Common myeloid progenitor, CD34-positive (primary cell): Measurements from ENCODE around the gene LRP4.
A peak's percentile ranks its signal among the peaks of the same experiment; 100 is the strongest.

Experiments used
- CTCF ChIA-PET: fragments of 350-600 bp; sonication (Branson Sonifier 250); formaldehyde crosslinking; loops from one replicate; lab custom pipeline; 2021; ENCODE audit warnings: antibody characterized with exemption; lab: Charles Lee
- POLR2A ChIA-PET: fragments of 350-600 bp; sonication (Branson Sonifier 250); formaldehyde crosslinking; loops from one replicate; lab custom pipeline; 2021; ENCODE audit warnings: antibody characterized with exemption; lab: Charles Lee
- DNase-seq, 3 donors: peaks; one replicate each; pipeline versions ENCODE4 v3.0.0 to v3.0.0-alpha.2; 2013
- H3K27ac ChIP-seq, 2 experiments: 1 replicate in 1 of 2; 2 replicates in 1 of 2; pipeline ENCODE4 v1.7.0; 2013; ENCODE audit warnings: inconsistent platforms in 2 of 2, low read length in 2 of 2, mild to moderate bottlenecking in 2 of 2, low read depth in 1 of 2, moderate library complexity in 1 of 2; ENCODE audit not compliant: severe bottlenecking in 2 of 2, insufficient read depth in 1 of 2, poor library complexity in 1 of 2
- H3K27me3 ChIP-seq, 5 experiments: replicated peaks in 2 of 5; 1 replicate in 3 of 5; 2 replicates in 2 of 5; pipeline versions ENCODE4 v1.6.1 to v1.7.0; 2013; ENCODE audit warnings: low read length in 4 of 5, mild to moderate bottlenecking in 2 of 5, moderate library complexity in 2 of 5, inconsistent platforms in 1 of 5; ENCODE audit not compliant: insufficient read depth in 5 of 5, control insufficient read depth in 4 of 5
- H3K36me3 ChIP-seq, 4 experiments: 1 replicate in 2 of 4; 2 replicates in 2 of 4; pipeline versions ENCODE4 v1.6.1 to v1.7.0; 2013; ENCODE audit warnings: low read length in 3 of 4, control low read depth in 1 of 4, mild to moderate bottlenecking in 1 of 4; ENCODE audit not compliant: control insufficient read depth in 4 of 4, insufficient read depth in 4 of 4
- H3K4me1 ChIP-seq, 4 experiments: 1 replicate in 3 of 4; 2 replicates in 1 of 4; pipeline versions ENCODE4 v1.6.1 to v1.7.1; 2013; ENCODE audit warnings: low read length in 3 of 4, mild to moderate bottlenecking in 3 of 4, control low read depth in 1 of 4, inconsistent platforms in 1 of 4, moderate library complexity in 1 of 4; ENCODE audit not compliant: control insufficient read depth in 4 of 4, insufficient read depth in 4 of 4; ENCODE audit errors: control extremely low read depth in 1 of 4
- H3K4me3 ChIP-seq, 7 experiments: 1 replicate in 4 of 7; 2 replicates in 3 of 7; pipeline versions ENCODE4 v1.5.1 to v1.7.0; 2013; ENCODE audit warnings: mild to moderate bottlenecking in 7 of 7, low read length in 6 of 7, moderate library complexity in 6 of 7, inconsistent platforms in 2 of 7, low read depth in 2 of 7, control low read depth in 1 of 7; ENCODE audit not compliant: insufficient read depth in 4 of 7, control insufficient read depth in 1 of 7; ENCODE audit errors: extremely low read depth in 1 of 7
- H3K9me3 ChIP-seq, 5 experiments: 1 replicate in 4 of 5; 2 replicates in 1 of 5; pipeline versions ENCODE4 v1.6.1 to v1.7.1; 2013; ENCODE audit warnings: low read length in 4 of 5, mild to moderate bottlenecking in 2 of 5, inconsistent platforms in 1 of 5, low read depth in 1 of 5, moderate library complexity in 1 of 5; ENCODE audit not compliant: control insufficient read depth in 4 of 5, insufficient read depth in 2 of 5; ENCODE audit errors: control extremely low read depth in 1 of 5
- WGBS: methylation state at CpG from one replicate; pipeline ENCODE4 v1.1.5; 2013; ENCODE audit not compliant: insufficient coverage; 5-methylcytosine and 5-hydroxymethylcytosine counted together

The LRP4 gene

GRCh38 chr11:46958777-46959176 is 40.4 kb upstream of the LRP4 start:
- ChIA-PET CTCF (no interaction called here), POLR2A (no interaction called here)
- peaks cover 5 to 17% (median 7%) of the 10 kb centered on the region in 4 experiments for H3K36me3 ChIP-seq
- 89% methylated on average over 1 of the region's 1 CpG for WGBS
- H3K27ac ChIP-seq: no peak overlapping the region
- no peaks in the 10 kb centered on the region for H3K27me3 ChIP-seq
- DNase-seq: no peak
- no peaks in the 10 kb centered on the region for H3K4me1 ChIP-seq
- H3K4me3 ChIP-seq: no peak overlapping the region
- H3K9me3 ChIP-seq: peaks cover 0 to 20% (median 1%) of the 10 kb centered on the region in 5 experiments

- POLR2A ChIA-PET: no interaction called here
- WGBS: 100% methylated on average over 5 of the region's 5 CpGs
- CTCF ChIA-PET: no interaction called here
Observed at GRCh38 chr11:46953093-46953492, 34.7 kb upstream of the LRP4 start.

GRCh38 chr11:46952553-46952952 is 34.2 kb upstream of the LRP4 start:
- WGBS: no CpG with 5 or more reads among the region's 2 CpGs
- ChIA-PET POLR2A (no interaction called here), CTCF (interaction anchor here (0.8 to 2.2 kb wide), 2 partner anchors 11 to 201 kb away, joined by 3 to 5 read pairs; no protein-coding TSS in a partner anchor)
- Histone ChIP-seq H3K36me3 (peaks cover 0 to 6% (median 6%) of the 10 kb centered on the region in 4 experiments), H3K27ac (no peak overlapping the region), H3K27me3 (no peaks in the 10 kb centered on the region), H3K9me3 (no peaks in the 10 kb centered on the region), H3K4me3 (no peak overlapping the region), H3K4me1 (peaks cover 0 to 15% (median 7%) of the 10 kb centered on the region in 4 experiments)
- DNase-seq: no peak

More at GRCh38 chr11:46953093-46953492, 34.7 kb upstream of the LRP4 start:
- Histone ChIP-seq H3K27me3 (no peaks in the 10 kb centered on the region), H3K4me1 (peaks cover 0 to 15% (median 7%) of the 10 kb centered on the region in 4 experiments), H3K9me3 (no peaks in the 10 kb centered on the region), H3K36me3 (peaks cover 0 to 6% (median 6%) of the 10 kb centered on the region in 4 experiments), H3K27ac (no peak overlapping the region), H3K4me3 (no peak overlapping the region)
- no peak for DNase-seq

GRCh38 chr11:46951864-46952263 is 33.5 kb upstream of the LRP4 start:
- no peaks in the 10 kb centered on the region for H3K9me3 ChIP-seq
- H3K4me3 ChIP-seq: no peak overlapping the region
- peaks cover 0 to 15% (median 7%) of the 10 kb centered on the region in 4 experiments for H3K4me1 ChIP-seq
- no CpG with 5 or more reads among the region's 1 CpG for WGBS
- POLR2A ChIA-PET: no interaction called here
- peaks cover 0 to 6% (median 6%) of the 10 kb centered on the region in 4 experiments for H3K36me3 ChIP-seq
- H3K27me3 ChIP-seq: no peaks in the 10 kb centered on the region
- CTCF ChIA-PET: interaction anchor here (0.6 to 2.2 kb wide), 5 partner anchors 10 to 202 kb away, joined by 3 to 5 read pairs (median 4); no protein-coding TSS in a partner anchor
- no peak overlapping the region for H3K27ac ChIP-seq
- peak in 1 of 3 donors; percentile 6 for DNase-seq

GRCh38 chr11:46949297-46949696 is 30.9 kb upstream of the LRP4 start:
- Histone ChIP-seq H3K27ac (no peak overlapping the region), H3K4me3 (no peak overlapping the region), H3K9me3 (no peaks in the 10 kb centered on the region), H3K36me3 (peaks cover 0 to 6% (median 2%) of the 10 kb centered on the region in 4 experiments), H3K27me3 (no peaks in the 10 kb centered on the region), H3K4me1 (peaks cover 0 to 15% (median 7%) of the 10 kb centered on the region in 4 experiments)
- ChIA-PET CTCF (interaction anchor here (0.9 to 1.3 kb wide), 3 partner anchors 13 to 198 kb away, joined by 3 read pairs; partner anchors contain the start of gene CSTPP1), POLR2A (no interaction called here)
- 100% methylated on average over 1 of the region's 1 CpG for WGBS
- no peak for DNase-seq

- Histone ChIP-seq H3K36me3 (peaks cover 0 to 6% (median 2%) of the 10 kb centered on the region in 4 experiments), H3K4me3 (no peak overlapping the region), H3K27ac (no peak overlapping the region), H3K9me3 (no peaks in the 10 kb centered on the region), H3K4me1 (peaks cover 0 to 15% (median 7%) of the 10 kb centered on the region in 4 experiments), H3K27me3 (no peaks in the 10 kb centered on the region)
- ChIA-PET POLR2A (no interaction called here), CTCF (interaction anchor here (0.9 to 1.3 kb wide), 3 partner anchors 12 to 198 kb away, joined by 3 read pairs; partner anchors contain the start of gene CSTPP1)
- DNase-seq: peak in 2 of 3 donors; percentile 26 to 31
- 100% methylated on average over 4 of the region's 4 CpGs for WGBS
Observed at GRCh38 chr11:46948378-46949131, 30.2 kb upstream of the LRP4 start.
